GM19328 (cell line): ENCODE measurements around the gene TMEM234.
A peak's percentile ranks its signal among the peaks of the same experiment; 100 is the strongest.

Experiments used
- ATAC-seq: cut with Tn5 transposase; IDR thresholded peaks from one replicate; pipeline ENCODE4 v1.9.1; 2021; ENCODE audit warnings: mild to moderate bottlenecking, moderate library complexity; ENCODE audit not compliant: unreplicated experiment

The TMEM234 gene

DNA sequence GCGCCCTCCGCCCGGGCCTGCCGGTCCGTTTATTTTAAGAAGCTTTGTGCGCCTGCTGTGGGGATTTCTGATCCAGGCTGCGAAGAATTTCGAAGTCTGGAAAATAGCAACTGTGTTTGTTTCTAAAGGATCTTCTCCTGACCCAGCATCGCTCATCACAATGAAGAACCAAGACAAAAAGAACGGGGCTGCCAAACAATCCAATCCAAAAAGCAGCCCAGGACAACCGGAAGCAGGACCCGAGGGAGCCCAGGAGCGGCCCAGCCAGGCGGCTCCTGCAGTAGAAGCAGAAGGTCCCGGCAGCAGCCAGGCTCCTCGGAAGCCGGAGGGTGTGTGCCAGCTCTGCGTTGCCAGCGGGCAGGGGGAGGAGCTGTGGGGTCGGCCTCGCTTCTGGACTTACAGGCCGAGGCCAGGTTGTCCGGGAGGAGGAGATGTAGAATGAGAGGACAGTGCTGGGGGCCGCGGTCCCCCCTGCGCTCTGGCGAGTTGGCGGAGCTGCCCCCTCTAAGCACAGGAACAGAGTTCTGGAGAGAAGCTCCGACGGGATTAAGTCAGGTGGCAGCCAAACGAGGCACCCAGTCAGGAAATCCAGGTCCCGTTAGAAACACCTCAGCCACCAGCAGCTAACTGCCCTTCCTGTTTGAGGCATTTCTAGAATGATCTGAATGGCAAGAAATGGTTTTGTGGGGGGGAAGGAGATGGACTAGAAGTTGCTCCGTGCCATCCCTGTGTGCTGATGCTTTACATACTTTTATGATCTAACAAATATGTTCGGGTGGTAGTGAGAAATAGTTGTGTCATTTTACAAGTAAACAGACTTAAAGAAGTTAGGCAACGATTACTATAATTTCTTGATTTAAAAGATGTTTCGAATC, 41.7 kb downstream of the TMEM234 start:
- no peak for ATAC-seq

DNA sequence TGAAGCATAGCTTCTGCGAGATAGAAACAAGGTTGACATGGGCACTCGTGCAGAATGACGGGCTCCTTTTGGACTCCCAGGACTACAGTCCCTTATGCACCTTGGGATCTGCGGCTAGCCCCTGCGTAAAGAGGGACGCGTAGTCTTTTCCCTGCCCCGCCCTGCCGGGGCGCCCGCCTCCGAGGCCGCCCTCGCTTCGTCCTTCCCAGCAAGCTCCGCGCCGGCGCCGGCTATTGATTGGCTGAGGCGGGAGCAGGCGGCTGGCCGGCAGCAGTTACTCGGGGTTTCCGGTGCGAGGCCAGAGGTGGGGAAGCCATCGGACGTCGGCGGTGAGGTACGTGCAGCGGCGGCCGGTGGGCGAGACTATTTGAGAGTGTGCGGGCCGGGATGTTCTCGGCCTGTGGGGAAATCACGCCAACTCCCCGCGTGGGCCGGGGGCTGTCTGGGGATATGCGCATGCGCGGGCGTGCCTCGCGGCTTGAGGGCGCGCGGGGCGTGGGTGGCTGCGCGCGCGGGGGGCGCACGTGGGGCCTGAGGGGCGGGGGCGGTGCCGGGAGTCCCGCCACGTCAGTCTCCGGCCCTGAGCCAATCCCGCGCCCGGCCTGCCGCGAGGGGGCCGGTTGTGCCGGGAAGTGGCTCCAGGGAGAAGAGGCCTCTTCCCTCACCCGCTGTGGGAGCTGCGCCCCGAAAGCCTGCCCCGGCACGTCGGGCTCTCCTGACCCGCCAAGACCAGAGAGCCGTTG, 42.5 kb downstream of the TMEM234 start, which contains the start of gene TXLNA:
Gene TXLNA, plus strand, starts transcription at position 233 of the 743 bp plus-strand sequence. CDS start 671 bp downstream, outside the sequence.
- peak; percentile 79 for ATAC-seq

DNA sequence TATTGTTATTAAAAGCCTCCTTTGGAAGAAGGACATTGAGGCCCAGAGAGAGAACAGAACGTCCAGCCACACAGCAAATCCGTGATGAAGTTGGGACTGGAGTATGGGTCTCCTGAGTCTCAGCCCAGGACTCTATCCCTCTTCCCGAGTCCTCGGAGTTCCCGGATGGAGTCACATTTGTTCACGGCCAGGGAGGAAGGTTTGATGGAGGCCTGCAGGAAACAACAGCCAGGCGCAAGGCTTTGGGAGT, 43.0 kb downstream of the TMEM234 start:
- no peak for ATAC-seq

GRCh38 chr1:32178380-32179192, 43.6 kb downstream of the TMEM234 start:
- no peak for ATAC-seq

- ATAC-seq: no peak
These were observed 49.4 kb downstream of the TMEM234 start for GRCh38 chr1:32172621-32173245.

DNA sequence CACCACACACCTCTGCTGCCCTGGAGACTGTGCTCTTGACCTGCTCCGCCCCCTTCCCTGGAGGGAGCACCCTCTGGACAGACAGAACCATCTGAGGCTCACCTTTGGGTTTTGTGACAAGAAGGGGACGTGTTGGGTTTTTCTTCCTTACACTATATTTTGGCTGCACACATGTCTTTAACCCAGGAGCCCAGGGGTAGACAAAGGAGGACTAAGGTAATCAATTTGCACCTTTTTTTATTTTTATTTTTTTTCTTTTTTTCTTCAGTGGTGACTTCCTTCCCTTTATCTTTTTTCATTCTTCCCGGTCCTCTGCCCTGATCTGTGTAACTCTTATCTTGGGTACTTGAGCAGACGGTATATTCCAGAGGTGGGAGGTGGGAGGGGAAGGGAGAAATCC, 51.2 kb downstream of the TMEM234 start:
- no peak for ATAC-seq
